ENCODE data around the gene MACROD2.

The MACROD2 gene

DNA sequence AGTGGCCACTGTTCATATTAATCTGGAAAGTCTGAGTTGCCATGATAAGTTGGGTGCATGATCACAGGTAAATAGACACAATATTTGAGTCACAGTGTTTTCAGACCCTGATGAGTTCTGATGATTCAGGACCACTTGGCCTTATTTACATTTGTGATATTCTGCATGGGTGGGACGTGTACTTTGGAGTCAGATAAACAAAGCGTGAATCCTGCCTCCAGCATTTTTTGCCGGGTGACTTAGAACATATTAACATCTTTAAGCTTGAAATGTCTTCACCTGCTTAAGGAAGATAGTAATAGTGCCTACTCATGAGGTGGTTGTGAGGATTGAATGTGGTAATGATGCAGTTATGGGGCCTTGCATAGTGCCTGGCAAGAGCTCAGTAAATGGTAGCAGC lies 1582.8 kb downstream of the MACROD2 start:
- no peak for DNase-seq

- no peak for DNase-seq
Measured at GRCh38 chr20:15579688-15580087, 1584.4 kb downstream of the MACROD2 start.

DNA sequence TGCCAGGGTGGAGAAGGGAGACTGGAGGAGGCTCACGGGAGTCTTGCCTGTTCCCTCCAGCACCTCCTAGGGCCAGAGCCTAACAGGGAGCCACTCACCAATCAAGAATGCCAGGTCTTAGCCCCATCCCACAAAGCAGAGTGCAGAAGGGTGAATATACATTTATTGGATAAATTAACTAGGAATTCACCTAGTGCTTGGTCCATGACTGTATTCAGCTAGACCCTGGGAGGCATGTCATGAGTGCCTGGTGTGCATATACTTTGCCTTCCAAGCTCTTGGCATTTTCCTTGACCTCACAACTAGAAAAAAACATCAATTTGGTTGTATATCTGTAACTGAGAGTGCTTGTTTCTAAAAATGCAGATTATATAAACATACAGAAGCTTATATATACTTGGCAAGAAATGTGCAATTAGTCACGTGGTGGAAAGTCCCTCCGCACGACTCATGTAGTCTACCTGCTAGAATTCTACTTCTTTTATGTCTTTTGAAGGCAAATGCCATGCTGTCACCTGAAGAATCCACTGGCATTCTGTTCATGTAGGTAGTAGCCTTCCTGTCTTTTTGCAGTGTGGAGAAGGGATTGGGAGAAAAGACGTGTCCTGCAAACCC lies 1586.9 kb downstream of the MACROD2 start:
- no peak for DNase-seq

- no peak for DNase-seq
Measured at GRCh38 chr20:15584507-15584906, 1589.2 kb downstream of the MACROD2 start.

DNA sequence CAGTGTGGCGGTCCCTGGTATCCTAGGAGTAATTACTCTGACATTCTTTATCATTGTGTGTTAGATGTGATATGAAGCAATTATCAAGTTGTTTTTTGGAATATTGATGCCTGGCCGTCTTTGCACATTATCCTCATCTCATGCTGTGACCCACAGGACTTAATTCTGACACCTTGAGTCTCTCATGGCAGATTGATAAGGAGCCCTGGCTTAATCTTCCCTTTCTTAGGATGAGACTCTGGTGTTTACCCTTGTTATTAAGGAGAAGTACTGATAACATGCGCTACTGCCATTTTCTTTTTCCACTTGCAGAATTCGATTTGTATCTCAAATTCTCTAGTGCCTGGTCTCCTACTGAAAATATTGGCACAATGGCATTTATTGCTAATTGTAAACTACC lies 1597.8 kb downstream of the MACROD2 start:
- no peak for DNase-seq

GRCh38 chr20:15594158-15594695 lies 1598.9 kb downstream of the MACROD2 start:
- no peak for DNase-seq

DNA sequence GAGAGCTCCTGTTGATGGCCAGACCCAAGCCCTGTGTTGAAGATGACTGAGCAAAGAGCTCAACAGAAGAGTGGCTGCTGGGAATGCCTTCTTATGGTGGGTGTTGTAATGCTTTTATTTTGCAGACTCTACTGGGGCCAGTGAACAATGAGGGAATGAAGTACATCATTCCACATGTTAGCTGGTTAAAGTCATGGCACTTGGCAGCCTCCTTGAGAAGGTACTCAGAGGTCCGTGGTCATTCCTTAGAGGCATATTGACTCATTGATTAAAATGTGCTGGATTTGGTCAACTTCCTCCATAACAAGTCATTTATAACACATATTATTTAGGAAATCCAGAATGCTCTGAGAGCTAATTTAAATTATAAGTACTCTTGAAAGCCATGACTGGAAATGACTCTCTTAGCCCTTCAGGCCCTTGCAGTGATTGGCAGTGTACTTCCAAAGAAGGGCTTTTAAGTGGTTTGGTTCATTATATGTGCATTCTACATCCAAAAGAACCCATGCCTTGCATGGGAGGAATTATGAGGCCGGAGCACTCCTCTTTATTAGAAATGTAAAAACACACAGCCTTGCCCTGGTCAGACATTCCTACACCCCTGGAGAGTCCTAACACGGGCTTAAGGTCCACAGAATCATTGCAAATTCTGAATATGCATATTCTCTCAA lies 1601.0 kb downstream of the MACROD2 start:
- no peak for DNase-seq

GRCh38 chr20:15597306-15597705 lies 1602.0 kb downstream of the MACROD2 start:
- no peak for DNase-seq

DNA sequence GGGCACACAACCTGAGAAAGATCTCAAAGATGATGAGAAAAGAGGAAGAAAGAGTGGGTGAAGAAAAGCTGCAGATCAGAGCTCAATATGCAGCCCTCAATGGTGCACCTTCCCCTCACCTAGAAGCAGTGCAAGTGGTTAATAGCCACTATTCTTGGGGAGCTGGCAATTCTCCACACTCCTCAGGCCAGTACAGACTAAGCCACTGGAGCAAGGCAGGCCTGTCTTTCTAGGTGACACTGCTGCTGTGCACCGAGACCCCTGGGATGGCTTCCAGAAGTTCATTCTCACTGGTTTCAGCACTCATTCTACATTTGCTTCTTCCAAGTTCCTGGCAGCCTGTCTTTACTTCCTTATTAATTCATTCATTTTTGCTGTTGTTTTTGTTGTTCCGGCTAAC lies 1604.6 kb downstream of the MACROD2 start:
- no peak for DNase-seq

GRCh38 chr20:15600565-15600964 lies 1605.2 kb downstream of the MACROD2 start:
- DNase-seq = no peak

DNA sequence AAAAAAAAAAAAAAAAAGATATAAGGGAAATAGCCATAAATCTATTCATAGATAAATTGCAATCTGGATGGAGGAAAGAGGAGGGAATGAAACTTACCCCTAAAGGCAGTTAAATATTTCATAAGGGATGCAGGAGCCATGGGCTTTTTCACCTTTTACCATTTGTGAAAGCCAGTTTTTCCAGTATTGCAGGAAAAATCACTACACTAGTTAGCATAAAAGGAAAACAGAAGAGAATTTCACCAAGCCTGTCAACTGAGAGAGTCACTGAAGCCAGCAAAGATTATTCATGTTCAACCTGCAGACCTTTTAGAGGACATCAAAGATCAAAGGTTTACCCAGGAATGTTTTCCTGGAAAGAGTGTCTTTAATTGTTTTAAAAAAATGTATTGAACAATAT lies 1608.2 kb downstream of the MACROD2 start:
- no peak for DNase-seq

DNA sequence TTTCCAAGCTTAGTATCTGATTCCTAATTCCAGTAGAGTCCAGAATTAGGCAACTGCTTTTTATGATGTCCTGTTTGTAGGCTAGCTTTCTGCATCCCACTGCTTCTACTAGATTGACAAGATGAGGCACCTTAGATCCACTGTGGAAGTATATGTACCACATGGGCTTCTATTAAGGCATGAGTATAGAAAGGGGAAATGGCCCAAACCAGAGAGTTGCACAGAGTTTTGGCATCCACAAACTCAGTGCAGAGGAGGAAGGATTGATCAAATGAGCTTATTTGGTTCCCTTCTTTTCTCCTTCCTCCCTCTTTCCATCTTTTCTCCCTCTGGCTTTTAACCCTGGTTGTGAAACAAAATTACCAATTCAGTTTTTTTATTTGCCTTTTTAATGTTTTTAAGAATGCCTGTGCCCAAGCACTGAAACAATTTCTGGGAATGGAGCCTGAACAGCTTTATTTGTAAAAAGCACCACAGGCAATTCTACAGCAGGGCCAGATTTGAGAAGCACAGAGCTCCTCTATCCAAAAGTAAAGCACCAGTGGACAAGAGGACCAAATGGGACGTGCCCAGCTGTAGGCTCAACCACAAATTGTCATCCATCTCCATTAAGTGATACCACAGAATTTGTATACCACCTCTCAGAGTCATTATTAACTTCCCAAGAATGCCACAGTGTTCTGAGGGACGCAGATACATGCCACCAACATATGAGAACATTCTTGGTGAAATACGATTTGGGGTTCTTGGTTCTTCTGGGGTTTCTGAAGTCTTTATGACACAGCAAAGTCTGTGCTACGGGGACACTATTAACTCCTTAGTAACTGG lies 1608.9 kb downstream of the MACROD2 start:
- no peak for DNase-seq

DNA sequence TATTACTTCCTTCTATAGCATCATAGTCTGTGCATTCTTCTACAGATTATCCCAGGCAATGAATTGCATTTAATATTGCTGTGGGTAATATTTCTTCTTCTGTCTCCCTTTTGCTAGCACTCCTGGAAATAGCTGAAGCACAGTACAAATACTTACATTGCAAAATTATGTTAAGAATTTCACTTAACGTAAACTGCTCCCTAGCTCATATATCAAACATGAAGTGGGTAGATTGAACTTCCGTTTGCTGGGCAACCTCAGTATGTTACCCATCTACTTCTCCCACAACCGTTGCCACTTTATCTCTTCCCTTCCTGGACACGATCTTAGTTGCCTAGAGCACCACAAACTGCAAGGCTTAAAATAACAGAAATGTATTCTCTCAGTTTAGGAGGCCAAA lies 1614.6 kb downstream of the MACROD2 start:
- DNase-seq = no peak

DNA sequence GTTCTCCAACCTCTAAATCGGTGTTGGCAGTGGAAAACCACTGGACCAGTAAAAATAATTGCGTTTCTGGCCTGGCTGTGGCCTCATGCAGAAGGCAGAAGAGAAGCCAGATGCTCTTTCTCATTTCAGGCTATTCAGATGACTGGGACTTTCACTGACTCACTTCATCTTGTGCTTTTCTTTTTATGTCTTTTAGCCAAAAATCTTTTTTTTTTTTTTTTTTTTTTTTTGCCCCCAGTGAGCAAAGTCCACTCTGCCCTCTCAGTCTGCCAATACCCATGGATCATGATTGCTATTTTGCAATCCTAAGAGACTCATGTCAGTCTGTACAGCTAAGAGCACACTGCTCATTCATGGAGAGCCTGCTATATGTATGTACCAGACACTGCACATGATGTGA lies 1615.5 kb downstream of the MACROD2 start:
- no peak for DNase-seq

DNA sequence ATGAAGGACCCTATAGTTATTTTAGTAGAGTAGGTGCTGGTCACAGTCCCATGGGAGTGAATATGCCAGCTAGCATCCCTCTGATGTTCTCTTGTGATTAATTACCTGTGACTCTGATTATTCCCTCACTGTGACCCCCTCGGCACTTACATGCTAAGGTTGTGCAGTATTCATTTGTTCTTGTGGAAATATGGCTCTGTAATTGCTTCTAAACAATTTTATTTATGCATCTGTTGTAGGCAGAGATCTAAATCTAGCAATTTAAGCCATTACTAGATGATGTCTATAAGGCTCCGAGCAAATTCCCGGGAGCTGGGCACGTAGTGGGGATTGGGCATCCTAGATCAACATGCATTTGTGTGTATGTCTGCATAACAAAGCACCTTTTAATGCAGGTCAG lies 1616.2 kb downstream of the MACROD2 start:
- no peak for DNase-seq

GRCh38 chr20:15612198-15612597 lies 1616.9 kb downstream of the MACROD2 start:
- DNase-seq = no peak

DNA sequence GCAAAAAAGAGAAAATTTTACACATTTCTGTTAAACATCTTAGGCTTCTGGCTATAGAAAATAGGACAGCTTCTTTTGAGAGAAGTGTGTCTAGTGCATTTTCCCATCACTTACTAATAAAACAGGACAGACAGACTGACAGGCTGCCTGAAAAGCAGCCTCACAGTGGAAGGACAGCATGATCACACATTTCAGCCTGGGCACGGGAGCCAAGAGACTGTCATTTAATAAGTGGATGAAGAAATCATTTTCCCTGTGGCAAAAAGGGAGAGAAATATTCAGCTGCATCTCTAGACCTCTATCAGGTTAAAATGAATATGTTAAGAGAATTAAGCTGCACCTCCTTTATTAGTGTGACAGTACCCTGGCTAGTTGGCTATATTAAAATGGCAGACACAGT lies 1617.5 kb downstream of the MACROD2 start:
- no peak for DNase-seq

GRCh38 chr20:15613530-15613929 lies 1618.2 kb downstream of the MACROD2 start:
- DNase-seq = no peak

DNA sequence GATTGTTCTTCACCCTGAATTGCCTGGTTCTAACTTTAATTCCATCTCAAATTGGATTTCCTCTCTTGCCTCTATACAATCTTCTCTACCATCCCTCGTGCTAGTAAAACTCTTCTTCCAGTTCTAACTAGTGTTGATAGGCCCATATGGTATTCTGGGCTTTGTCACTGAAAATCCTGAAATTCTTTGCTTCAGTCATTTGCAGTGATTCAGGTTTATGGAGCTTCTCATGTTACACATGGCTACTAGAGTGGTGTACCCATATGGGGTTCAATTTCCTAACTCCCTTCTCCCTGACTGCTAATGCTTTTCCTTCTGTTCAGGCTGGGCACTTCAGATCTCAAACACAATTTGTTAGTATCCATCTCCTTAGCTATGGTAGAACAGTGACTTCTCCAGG lies 1621.3 kb downstream of the MACROD2 start:
- DNase-seq = no peak

- no peak for DNase-seq
Measured at GRCh38 chr20:15618110-15618509, 1622.8 kb downstream of the MACROD2 start.

- no peak for DNase-seq
Measured at GRCh38 chr20:15618912-15619311, 1623.6 kb downstream of the MACROD2 start.

DNA sequence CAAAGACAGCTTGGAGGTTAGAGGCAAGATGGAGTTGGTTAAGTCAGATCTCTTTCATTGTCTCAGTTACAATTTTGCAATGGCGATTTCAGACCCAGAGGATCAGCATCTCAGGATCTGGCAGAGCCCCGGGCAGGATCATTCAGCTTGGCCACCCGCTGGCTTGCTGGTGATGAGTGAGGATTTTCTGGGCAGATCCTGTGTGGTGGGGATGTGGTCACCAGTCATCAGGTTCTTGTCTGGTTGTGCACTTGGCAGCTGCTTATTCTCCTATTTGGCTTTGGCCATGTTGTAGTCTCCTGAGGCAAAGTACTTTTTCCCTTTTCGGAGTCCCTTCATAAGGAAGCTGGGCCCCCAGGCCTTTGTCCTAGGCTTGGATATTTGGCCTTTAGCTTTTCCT lies 1624.0 kb downstream of the MACROD2 start:
- DNase-seq = no peak

DNA sequence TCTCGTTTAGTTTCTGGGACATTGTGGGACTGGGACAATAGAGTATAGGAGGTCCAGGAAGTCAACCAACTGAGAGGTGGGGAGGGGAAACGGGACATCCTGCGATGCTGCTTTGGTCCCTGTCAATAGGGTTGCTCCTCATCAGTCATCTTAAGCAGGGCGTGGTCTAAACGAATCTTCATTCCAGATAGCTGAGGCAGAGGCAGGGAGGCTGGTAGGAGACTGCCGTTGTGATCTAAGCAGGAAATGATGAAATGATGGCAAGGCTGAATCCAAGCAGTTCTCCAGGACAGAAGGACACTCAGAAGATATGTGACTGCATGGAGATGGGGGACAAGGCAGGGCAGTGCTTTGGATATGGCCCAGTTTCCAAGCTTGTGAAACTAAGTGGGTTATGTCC lies 1624.5 kb downstream of the MACROD2 start:
- DNase-seq = no peak

- DNase-seq = no peak
Measured at GRCh38 chr20:15622368-15622767, 1627.1 kb downstream of the MACROD2 start.

Data from activated effector memory CD4-positive, alpha-beta T cell treated with anti-CD3 and anti-CD28 coated beads, Interleukin-2, amount 50 U/mL, for 16 hours (primary cell).